GM23248 (cell line): ENCODE measurements around the gene TRAF3IP1.

Experiments used
- EZH2 ChIP-seq: fragments of 200-600 bp; sonication (generic); IDR thresholded peaks from 2 replicates; pipeline ENCODE4 v1.6.1; 2018; ENCODE audit warnings: antibody characterized with exemption, mild to moderate bottlenecking; ENCODE audit not compliant: insufficient read depth, poor library complexity, severe bottlenecking
- EZH2phosphoT487 ChIP-seq: fragments of 200-600 bp; sonication (generic); IDR thresholded peaks from 2 replicates; pipeline ENCODE4 v1.6.1; 2018; ENCODE audit warnings: antibody characterized with exemption, moderate library complexity, mild to moderate bottlenecking, low read depth; ENCODE audit not compliant: insufficient read depth

GRCh38 chr2:238305092-238305862 is 15.0 kb upstream of the TRAF3IP1 start:
- no peak for TF ChIP-seq EZH2phosphoT487
- no peak for TF ChIP-seq EZH2
